Retinal pigment epithelial cell (primary cell): ENCODE data around the gene RHO.
"Not testable (repeated sequence)": the region's sequence is repeated elsewhere in the genome, so short reads cannot be mapped to it uniquely, and the experiment has no call there.

ENCODE experiments used
- DNase-seq: peaks from one replicate; pipeline ENCODE4 v3.0.0-alpha.2; 2010; ENCODE audit warnings: low read depth
- H3K4me3 ChIP-seq: 2 replicates; pipeline ENCODE4 v1.5.1; 2011; ENCODE audit warnings: mild to moderate bottlenecking, low read length, control low read depth, moderate library complexity
- TF ChIP-seq, protein P1 (sequence below): conservative IDR thresholded peaks from 2 replicates; pipeline ENCODE4 v1.5.1; 2011; ENCODE audit warnings: low read depth, low read length, control low read depth, inconsistent platforms

The RHO gene

DNA sequence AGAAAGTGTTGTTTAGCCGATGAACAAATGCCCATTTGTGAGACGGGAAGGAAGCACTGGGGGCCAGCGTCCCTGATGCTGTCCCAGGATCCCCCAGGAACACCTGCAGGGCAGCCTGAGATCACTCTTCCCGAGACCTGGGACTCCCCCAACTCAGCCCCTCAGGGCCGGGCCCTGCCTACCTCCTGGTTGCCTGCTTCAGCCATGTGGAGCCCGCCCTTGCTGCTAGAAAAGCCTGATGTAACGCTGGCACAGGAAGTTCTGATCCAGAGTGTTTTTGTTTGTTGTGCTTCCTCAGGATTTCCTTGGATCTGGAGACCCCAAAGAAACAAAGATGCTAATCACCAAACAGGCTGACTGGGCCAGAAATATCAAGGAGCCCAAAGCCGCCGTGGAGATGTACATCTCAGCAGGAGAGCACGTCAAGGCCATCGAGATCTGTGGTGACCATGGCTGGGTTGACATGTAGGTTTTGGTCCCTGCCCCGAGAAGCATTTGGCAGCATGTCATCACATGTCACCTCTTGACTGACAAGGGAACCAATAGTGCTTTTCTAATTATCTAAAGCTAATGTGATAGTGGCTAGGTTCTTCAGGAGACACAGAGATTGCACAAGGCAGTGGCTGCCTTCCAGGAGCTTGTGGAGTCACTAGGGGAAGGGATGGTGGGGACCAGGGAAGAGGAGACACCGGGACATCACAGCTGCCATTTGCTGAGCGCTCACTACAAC lies 28.7 kb upstream of the RHO start:
- H3K4me3 ChIP-seq, DNase-seq: not testable (repeated sequence)

DNA sequence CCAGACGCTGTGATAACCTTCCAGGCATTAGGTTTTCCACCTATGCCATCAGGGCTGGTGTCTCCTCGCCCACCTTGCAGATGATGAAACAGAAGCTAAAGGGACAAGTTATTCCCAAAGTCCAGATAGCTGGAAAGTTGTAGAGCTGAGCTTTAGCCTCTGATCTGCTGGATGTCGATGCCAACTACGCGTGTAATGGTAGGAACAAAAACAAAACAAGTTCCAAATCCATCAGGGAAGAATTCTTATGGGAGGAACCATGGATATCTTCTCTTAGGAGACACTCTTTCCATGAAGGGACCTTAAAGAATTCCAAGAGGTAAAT lies 28.1 kb upstream of the RHO start:
- no peak overlapping the region for H3K4me3 ChIP-seq
- no peak for DNase-seq
- TF ChIP-seq, protein P1, sequence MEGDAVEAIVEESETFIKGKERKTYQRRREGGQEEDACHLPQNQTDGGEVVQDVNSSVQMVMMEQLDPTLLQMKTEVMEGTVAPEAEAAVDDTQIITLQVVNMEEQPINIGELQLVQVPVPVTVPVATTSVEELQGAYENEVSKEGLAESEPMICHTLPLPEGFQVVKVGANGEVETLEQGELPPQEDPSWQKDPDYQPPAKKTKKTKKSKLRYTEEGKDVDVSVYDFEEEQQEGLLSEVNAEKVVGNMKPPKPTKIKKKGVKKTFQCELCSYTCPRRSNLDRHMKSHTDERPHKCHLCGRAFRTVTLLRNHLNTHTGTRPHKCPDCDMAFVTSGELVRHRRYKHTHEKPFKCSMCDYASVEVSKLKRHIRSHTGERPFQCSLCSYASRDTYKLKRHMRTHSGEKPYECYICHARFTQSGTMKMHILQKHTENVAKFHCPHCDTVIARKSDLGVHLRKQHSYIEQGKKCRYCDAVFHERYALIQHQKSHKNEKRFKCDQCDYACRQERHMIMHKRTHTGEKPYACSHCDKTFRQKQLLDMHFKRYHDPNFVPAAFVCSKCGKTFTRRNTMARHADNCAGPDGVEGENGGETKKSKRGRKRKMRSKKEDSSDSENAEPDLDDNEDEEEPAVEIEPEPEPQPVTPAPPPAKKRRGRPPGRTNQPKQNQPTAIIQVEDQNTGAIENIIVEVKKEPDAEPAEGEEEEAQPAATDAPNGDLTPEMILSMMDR: no peak

DNA sequence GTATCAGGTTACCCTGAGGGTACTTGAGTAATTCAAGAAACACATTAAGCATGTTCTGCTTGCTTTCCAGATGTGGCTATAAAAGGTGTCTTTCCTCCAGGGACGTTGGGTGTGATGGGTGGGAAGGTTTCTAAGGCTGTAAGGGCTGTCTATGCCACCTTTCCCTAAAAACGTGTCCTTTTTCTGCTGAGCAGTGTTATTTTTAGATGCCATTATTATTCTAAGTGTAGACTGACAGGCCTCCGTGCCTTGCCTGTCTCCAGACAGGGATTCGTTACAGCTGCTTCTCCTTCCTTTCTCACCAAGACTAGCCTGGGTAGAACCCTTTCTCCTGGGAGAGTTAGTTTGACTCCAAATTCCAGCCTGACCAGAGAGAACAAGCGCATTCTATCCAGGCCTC lies 26.8 kb upstream of the RHO start:
- no peak overlapping the region for H3K4me3 ChIP-seq
- no peak for DNase-seq
- TF ChIP-seq, protein P1: no peak

DNA sequence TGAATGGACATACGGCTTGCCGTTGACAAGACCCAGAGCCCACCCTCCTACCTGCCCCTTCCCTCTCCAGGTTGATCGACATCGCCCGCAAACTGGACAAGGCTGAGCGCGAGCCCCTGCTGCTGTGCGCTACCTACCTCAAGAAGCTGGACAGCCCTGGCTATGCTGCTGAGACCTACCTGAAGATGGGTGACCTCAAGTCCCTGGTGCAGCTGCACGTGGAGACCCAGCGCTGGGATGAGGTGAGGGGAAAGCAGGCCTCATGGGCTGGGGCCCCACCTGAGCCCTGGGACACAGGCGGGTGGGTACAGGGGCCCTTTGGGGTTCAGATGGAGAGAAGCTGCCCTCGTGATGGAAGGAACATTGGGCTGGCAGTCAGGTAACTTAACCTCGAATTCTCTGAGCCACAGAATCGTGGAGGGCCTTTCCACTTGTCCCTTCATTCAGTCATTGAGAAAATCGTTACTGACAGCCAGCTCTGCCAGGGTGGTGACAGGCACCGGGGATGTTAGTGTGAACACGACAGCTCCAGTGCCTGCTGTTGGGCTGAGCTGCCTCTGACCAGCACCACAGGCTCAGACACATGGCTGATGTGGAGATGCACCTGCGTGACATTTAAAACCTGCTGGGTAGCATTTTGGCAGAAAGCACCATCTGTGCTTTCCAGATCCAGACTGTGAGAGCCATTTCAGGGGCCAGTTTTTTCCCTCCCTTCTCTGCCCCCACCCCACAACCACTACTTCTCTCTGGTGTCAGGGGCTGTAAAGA lies 25.6 kb upstream of the RHO start:
- no peak overlapping the region for H3K4me3 ChIP-seq
- TF ChIP-seq, protein P1: no peak
- DNase-seq: no peak

DNA sequence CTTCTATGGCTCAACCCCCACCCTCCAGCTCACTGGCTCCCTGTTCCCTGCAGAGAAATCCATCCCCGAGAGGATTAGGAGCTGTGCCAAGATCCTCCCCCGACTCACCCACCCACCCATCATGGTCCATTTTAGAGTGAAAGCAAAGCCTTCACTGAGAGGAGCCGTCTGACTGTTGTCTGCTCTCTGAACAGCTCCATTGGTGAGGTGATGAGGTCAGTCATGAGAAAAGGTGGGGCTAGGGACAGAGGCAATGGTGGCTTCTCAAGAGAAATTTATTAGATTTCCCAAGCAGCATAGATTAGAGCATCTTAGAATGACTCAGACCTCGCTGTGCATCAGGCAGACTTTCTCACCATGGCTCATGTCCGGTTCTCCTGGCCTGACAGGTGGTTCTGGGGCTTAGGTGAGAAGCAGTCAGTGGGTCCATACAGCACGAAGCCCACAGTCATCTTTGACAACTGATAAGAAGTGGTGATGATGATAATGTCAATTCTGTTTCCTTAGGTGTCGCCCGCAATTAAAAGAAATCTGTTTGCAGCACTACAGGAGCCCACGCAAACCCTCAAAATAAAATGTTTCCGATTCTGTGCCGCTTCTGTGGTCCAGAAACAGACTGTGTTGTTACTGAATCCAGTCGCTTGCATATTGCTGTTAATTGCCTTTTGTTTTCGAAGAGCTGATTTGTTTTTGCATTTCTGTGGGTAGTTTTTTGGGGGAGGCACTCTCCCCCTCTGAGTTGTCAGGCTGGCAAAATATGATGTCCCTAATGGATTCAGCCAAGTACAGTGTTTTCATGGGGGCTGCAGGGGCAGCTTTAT lies 24.8 kb upstream of the RHO start:
- DNase-seq: peak; percentile 77
- TF ChIP-seq, protein P1: no peak
- no peak overlapping the region for H3K4me3 ChIP-seq

DNA sequence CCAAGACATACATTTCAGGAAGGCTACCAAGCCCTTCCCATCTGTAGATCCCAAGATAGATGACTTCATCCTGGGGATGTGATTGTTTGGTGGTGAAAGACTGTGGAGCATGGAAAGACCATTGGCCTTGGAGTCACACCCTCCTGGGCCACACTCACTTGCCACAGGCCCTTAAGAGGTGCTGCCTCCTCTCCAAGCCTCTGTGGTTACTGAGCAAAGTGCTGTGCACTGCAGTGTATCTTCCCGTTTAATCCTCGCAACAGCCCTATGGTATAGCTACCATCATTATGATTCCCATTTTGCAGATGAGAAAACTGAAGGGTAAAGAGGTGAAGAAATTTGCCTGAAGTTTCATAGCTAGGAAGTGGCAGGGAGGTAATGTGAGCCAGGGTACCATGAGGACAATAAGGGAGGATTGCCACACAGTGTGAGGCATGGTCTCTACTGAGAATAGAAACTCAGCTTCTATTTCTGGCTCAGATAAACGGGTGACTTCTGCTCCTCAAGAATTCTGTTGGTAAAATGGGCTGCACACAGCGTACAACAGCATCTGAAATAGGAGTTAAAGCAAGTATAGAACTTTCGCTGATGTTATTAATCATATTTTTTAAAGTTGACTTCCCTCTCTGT lies 23.9 kb upstream of the RHO start:
- no peak for DNase-seq
- TF ChIP-seq, protein P1: no peak
- no peak overlapping the region for H3K4me3 ChIP-seq

DNA sequence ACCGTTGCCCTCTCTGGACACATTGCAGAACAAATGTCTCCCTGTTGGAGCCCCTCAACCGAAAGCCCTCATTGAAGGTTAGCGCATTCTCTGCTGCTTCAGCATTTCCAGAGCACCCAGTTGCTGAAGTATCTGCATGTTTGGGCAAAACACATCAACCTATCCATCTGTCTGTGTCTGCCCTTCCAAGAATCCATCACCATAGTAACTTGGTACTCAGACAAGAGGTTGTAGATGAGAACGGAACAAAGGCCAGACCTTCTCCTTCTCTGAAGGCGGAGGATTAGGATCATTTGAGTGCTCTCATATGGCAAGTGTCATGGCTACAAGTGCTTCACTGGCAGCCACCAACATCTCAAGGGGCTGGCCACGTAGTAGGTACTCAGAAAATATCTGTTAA lies 23.1 kb upstream of the RHO start:
- H3K4me3 ChIP-seq: no peak overlapping the region
- DNase-seq: no peak
- TF ChIP-seq, protein P1: no peak
